ES-I3 (cell line): ENCODE data around the gene TDO2.

Experiments
- H3K36me3 ChIP-seq: 2 replicates; pipeline ENCODE4 v1.6.1; 2013; ENCODE audit warnings: mild to moderate bottlenecking, low read length, control low read depth, moderate library complexity; ENCODE audit not compliant: insufficient read depth
- H3K4me1 ChIP-seq: 2 replicates; pipeline ENCODE4 v1.6.1; 2013; ENCODE audit warnings: mild to moderate bottlenecking, control low read depth, low read length; ENCODE audit not compliant: insufficient read depth
- H3K9ac ChIP-seq: 2 replicates; pipeline ENCODE4 v1.6.1; 2013; ENCODE audit warnings: low read depth, mild to moderate bottlenecking, low read length, moderate library complexity
- H3K9me3 ChIP-seq: 2 replicates; pipeline ENCODE4 v1.6.1; 2013; ENCODE audit warnings: mild to moderate bottlenecking, low read length, moderate library complexity; ENCODE audit not compliant: control insufficient read depth, insufficient read depth

Gene TDO2

GRCh38 chr4:155903453-155903852 is at the start of gene TDO2:
TDO2 (plus strand) TSS chr4:155903696; CDS start chr4:155903759, 63 bp downstream.
- no peaks in the 10 kb centered on the region for H3K9me3 ChIP-seq
- H3K9ac ChIP-seq: no peak within 1 kb of the TSS
- no peaks in the 10 kb centered on the region for H3K36me3 ChIP-seq
- H3K4me1 ChIP-seq: peaks cover 4% of the 10 kb centered on the region; the same call in 1 of the 2 replicates

DNA sequence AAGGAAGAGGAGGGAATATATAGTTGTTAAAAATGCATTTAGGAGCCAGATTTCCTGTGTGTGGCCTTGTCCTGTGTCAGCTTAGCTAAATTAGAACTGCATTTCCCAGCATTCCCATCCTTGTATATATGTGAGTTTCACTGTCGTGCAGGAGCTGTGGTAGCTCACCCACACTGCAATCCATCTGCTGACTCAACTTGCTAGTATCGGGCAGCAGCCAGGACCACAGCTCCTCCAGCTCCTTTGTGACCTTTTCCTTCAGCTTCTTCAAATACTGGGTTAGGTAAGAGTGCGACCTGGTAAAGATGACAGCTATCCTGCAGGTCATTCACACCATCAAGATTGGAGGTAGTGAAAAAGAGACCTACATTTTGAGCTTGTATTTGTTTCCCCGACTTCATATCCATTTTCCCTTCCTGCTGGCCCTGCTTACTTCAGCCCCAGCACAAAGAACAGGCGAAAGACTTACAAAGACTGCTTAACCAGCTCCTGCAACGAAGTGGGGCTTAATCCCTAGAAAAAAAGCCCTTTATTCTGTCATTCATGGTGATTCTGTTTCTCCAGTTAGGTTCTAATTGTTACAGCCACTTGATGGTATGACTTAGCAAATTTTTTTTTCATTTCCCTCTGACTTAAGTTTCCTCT is 48.8 kb upstream of the TDO2 start:
- Histone ChIP-seq H3K36me3 (no peaks in the 10 kb centered on the region), H3K9me3 (no peaks in the 10 kb centered on the region), H3K4me1 (no peaks in the 10 kb centered on the region), H3K9ac (no peak overlapping the region)

DNA sequence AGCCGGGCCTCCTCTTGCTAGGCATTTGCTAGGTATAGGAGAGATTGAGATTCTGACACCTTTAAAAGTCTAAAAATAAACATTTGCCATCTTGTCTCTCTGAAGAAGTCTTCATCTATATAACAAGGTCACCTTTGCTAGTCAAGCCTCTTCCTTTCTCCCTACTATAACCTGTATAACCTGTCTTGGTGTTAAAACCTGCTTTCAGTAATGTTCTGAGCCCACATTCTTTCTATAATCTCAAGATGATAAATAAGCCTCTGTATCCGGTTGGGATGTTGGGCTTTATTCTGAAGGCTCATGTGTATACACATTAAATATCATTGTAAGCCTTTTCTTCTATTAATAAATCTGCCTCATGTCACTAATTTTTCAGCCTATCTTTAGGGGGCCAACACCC is 47.6 kb upstream of the TDO2 start:
- H3K9me3 ChIP-seq: no peaks in the 10 kb centered on the region
- H3K36me3 ChIP-seq: no peaks in the 10 kb centered on the region
- no peak overlapping the region for H3K9ac ChIP-seq
- H3K4me1 ChIP-seq: no peaks in the 10 kb centered on the region

DNA sequence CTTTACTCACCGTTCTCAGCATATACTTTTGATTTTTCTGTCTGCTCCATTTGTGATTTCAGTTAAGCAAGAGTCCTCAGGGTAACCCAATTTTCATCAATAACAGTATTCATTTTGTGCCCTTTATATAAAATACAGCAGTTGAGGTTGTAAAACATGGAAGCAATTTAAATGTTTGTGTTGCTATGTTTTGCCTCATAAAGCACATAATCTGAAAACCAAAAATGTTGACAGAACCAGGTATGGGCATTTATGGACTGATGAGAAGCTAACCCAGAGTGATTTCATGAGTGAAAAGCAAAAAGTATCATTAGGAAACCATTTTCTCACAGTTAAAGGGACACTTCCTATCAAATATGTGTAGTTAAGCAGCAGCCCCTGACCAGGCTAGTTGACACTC is 37.3 kb upstream of the TDO2 start, which contains the start of gene ASIC5:
ASIC5 (minus strand) TSS at position 101 of the 400 bp plus-strand sequence; CDS start at position 50, 51 bp downstream.
- no peak within 1 kb of the TSS for H3K9ac ChIP-seq
- H3K36me3 ChIP-seq: no peaks in the 10 kb centered on the region
- no peaks in the 10 kb centered on the region for H3K4me1 ChIP-seq
- H3K9me3 ChIP-seq: no peaks in the 10 kb centered on the region; the same call in 1 of the 2 replicates

- no peak overlapping the region for H3K9ac ChIP-seq
- H3K36me3 ChIP-seq: no peaks in the 10 kb centered on the region
- peaks cover 3% of the 10 kb centered on the region for H3K9me3 ChIP-seq
- no peaks in the 10 kb centered on the region for H3K4me1 ChIP-seq
Observed at GRCh38 chr4:155875878-155876277, 27.6 kb upstream of the TDO2 start.

GRCh38 chr4:155877971-155878370 is 25.5 kb upstream of the TDO2 start:
- no peaks in the 10 kb centered on the region for H3K4me1 ChIP-seq
- no peak overlapping the region for H3K9ac ChIP-seq
- H3K36me3 ChIP-seq: no peaks in the 10 kb centered on the region

DNA sequence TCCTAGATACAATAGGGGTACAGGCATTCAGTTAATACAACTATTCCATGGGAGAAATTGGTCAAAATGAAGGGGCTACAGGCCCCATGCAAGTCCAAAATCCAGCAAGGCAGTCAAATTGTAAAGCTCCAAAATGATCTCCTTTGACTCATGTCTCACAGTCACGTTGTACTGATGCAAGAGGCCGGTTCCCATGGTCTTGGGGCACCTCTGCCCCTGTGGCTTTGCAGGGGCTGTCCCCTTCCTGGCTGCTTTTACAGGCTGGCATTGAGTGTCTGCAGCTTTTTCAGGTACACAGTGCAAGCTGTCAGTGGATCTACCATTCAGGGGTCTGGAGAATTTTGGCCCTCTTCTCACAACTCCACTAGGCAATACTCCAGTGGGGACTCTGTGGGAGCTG is 24.9 kb upstream of the TDO2 start:
- Histone ChIP-seq H3K9ac (no peak overlapping the region), H3K36me3 (no peaks in the 10 kb centered on the region), H3K9me3 (peaks cover 3% of the 10 kb centered on the region; the same call in 1 of the 2 replicates), H3K4me1 (no peaks in the 10 kb centered on the region)

More at GRCh38 chr4:155877971-155878370, 25.5 kb upstream of the TDO2 start:
- H3K9me3 ChIP-seq: peaks cover 3% of the 10 kb centered on the region

DNA sequence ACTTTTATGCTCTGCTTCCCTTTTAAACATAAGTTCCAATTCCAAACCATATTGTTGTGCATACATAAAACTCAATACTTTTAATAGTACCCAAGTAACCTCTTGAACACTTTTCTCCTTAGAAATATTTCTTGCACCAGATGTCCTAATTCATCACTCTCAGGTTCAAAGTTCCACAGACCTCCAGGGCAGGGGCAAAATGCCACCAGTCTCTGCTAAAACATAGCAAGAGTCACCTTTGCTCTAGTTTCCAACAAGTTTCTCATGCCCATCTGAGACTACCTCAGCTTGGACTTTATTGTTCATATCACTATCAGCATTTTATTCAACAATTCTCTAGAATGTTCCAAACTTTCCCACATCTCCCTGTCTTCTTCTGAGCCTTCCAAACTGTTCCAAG is 23.7 kb upstream of the TDO2 start:
- Histone ChIP-seq H3K4me1 (no peaks in the 10 kb centered on the region), H3K9me3 (peaks cover 3% of the 10 kb centered on the region; the same call in 1 of the 2 replicates), H3K9ac (no peak overlapping the region), H3K36me3 (no peaks in the 10 kb centered on the region)

DNA sequence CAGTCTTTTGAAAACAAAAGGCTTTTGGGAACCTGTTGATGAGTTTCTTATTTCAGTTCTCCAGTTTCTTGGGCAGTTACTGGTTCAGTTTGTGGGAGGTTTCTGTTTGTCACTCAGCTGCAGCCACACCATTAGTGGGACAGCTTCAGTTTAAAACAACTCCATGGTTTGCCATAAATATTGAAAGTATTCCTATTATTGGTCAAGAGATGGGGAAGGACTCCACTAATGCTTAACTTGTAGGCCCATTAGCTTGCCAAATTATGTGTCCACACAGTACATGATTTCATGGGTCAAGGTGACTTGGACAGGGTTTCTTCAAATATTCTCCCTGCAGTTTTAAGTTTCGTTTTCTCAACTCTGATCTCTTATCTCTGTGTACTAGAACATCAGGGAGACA is 21.9 kb upstream of the TDO2 start:
- Histone ChIP-seq H3K4me1 (no peaks in the 10 kb centered on the region), H3K9ac (no peak overlapping the region)

DNA sequence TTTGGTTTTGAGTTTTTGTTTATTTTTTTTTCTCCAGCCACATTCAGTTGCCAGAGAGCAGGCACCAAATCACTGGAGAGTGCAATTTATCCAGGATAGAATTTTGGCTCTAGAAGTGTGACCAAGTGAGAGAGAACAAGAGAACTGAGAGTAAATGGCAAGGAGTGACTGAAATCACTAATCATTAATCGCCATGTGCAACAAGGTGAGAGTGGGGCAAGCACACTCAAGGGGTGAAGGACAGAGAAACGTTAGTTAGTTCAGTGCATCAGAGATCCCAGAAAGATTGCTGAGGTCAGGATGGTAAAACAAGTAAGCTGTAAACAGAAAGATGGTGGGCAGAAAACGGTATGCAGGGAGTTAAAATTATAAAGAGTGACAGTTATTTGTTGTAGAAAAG is 19.6 kb upstream of the TDO2 start:
- no peak overlapping the region for H3K9ac ChIP-seq
- H3K4me1 ChIP-seq: no peaks in the 10 kb centered on the region
- H3K9me3 ChIP-seq: no peaks in the 10 kb centered on the region; the same call in 1 of the 2 replicates
- H3K36me3 ChIP-seq: no peaks in the 10 kb centered on the region

More for the DNA sequence above, 21.9 kb upstream of the TDO2 start:
- Histone ChIP-seq H3K36me3 (no peaks in the 10 kb centered on the region), H3K9me3 (0 out of 2 replicates have a peak, but pooled peaks cover 3% of the 10 kb centered on the region)

DNA sequence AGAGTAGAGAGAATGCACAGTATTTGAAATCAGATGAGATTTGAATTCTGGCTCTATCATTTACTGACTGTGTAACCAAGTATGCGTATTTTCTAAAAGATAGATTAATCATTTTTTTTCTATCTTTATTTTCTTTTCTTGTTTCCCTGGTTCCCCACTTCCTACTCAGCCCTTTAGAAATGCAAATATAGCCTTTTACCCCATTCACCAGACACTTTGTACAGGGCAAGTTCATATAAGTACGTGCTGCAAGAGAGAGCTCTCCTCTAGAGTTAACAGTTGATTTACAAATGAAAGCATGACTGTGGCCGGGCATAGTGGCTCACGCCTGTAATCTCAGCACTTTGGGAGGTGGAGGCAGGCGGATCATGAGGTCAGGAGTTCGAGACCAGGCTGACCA is 17.8 kb upstream of the TDO2 start:
- Histone ChIP-seq H3K4me1 (no peaks in the 10 kb centered on the region), H3K9ac (no peak overlapping the region), H3K36me3 (no peaks in the 10 kb centered on the region), H3K9me3 (peaks cover 6% of the 10 kb centered on the region; the same call in 1 of the 2 replicates)

DNA sequence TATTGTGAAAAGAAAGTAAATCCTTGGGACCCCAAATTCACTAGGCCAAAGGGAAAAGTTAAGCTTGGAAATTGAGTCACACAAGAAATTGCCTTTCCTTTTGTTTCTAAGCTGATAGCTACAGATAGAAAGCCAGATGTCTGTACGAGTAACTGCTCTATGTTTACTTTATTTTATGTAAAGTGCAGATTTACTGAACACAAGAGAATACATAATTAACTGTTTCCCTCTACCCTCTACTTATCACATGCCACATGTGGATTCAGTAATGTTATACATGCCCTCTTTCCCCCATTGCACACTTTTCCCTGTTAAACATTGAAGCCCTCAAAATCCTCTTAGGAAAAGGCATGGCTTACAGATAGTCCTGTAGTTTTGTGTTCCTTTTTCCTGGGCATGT is 16.5 kb upstream of the TDO2 start:
- H3K9ac ChIP-seq: no peak overlapping the region
- H3K9me3 ChIP-seq: peaks cover 6% of the 10 kb centered on the region; the same call in 1 of the 2 replicates
- no peaks in the 10 kb centered on the region for H3K36me3 ChIP-seq
- H3K4me1 ChIP-seq: no peaks in the 10 kb centered on the region

GRCh38 chr4:155887847-155888570 is 15.5 kb upstream of the TDO2 start:
- Histone ChIP-seq H3K9ac (no peak overlapping the region), H3K36me3 (no peaks in the 10 kb centered on the region), H3K9me3 (peaks cover 6% of the 10 kb centered on the region; the same call in 1 of the 2 replicates), H3K4me1 (no peaks in the 10 kb centered on the region)

- H3K36me3 ChIP-seq: no peaks in the 10 kb centered on the region
- no peak overlapping the region for H3K9ac ChIP-seq
- no peaks in the 10 kb centered on the region for H3K4me1 ChIP-seq
- H3K9me3 ChIP-seq: peaks cover 6% of the 10 kb centered on the region; the same call in 1 of the 2 replicates
Observed at GRCh38 chr4:155889031-155889793, 14.3 kb upstream of the TDO2 start.
